Lung (tissue), 12 donors: ENCODE measurements around the gene MCM9. TPM values are rescaled to one million over a fixed set of nuclear protein-coding genes. Genes with fewer than 3 reads are reported as not detected.

ENCODE experiments used
- ATAC-seq: fragments of 200-7000 bp; cut with Tn5 transposase; one replicate; pipeline ENCODE4 v1.9.1; 2020; ENCODE audit warnings: moderate number of reproducible peaks; ENCODE audit not compliant: insufficient read depth, low FRiP score
- DNase-seq, 3 donors: peaks; one replicate each; pipeline ENCODE4 v3.0.0-alpha.2; 2013 to 2017
- H3K27ac ChIP-seq, 2 donors: one replicate each; pipeline ENCODE4 v1.5.1; 2013; ENCODE audit warnings: mild to moderate bottlenecking in 2 of 2, moderate library complexity in 2 of 2, control low read depth in 1 of 2, inconsistent platforms in 1 of 2, low read depth in 1 of 2, low read length in 1 of 2
- H3K27me3 ChIP-seq, 3 donors: one replicate each; pipeline ENCODE4 v1.5.1; 2013; ENCODE audit warnings: low read length in 2 of 3; ENCODE audit not compliant: control insufficient read depth in 3 of 3, insufficient read depth in 3 of 3
- H3K36me3 ChIP-seq, 4 donors: one replicate each; pipeline ENCODE4 v1.5.1; 2013; ENCODE audit warnings: low read length in 4 of 4, mild to moderate bottlenecking in 1 of 4, moderate library complexity in 1 of 4; ENCODE audit not compliant: control insufficient read depth in 4 of 4, insufficient read depth in 4 of 4
- H3K4me1 ChIP-seq, 5 donors: one replicate each; pipeline ENCODE4 v1.5.1; 2013; ENCODE audit warnings: low read length in 5 of 5, mild to moderate bottlenecking in 2 of 5, moderate library complexity in 1 of 5; ENCODE audit not compliant: control insufficient read depth in 5 of 5, insufficient read depth in 5 of 5
- H3K4me3 ChIP-seq: one replicate; pipeline ENCODE4 v1.5.1; 2013; ENCODE audit warnings: mild to moderate bottlenecking, control low read depth, moderate library complexity
- H3K9ac ChIP-seq, 2 donors: one replicate each; pipeline ENCODE4 v1.5.1; 2013; ENCODE audit warnings: low read length in 2 of 2, control low read depth in 1 of 2; ENCODE audit not compliant: insufficient read depth in 1 of 2
- H3K9me3 ChIP-seq, 4 donors: one replicate each; pipeline ENCODE4 v1.5.1; 2013; ENCODE audit warnings: low read length in 3 of 4, mild to moderate bottlenecking in 1 of 4, moderate library complexity in 1 of 4; ENCODE audit not compliant: control insufficient read depth in 4 of 4, insufficient read depth in 3 of 4
- WGBS, 2 donors: extraction: QIAGEN DNeasy Blood & Tissue Kit; methylation state at CpG; one replicate each; pipeline ENCODE4 v1.1.7; 2013; 5-methylcytosine and 5-hydroxymethylcytosine counted together
- polyA plus RNA-seq, 2 donors: library from polyadenylated mRNA; stranded (reverse); fragments of 200-250 nt; gene quantifications; one replicate each; pipeline ENCODE4 v1.2.1, GENCODE V29; 2013
- total RNA-seq, 2 donors: library from RNA; depleted of rRNA in 1 of 2; stranded (reverse); fragments of >200 nt in 1 of 2; gene quantifications; one replicate each; pipeline ENCODE4 v1.2.1, GENCODE V29; 2014 to 2021
- TF ChIP-seq, protein P1 (sequence below): IDR thresholded peaks from 2 replicates; pipeline ENCODE4 v1.5.1; 2012; ENCODE audit warnings: mild to moderate bottlenecking; ENCODE audit errors: control extremely low read depth, extremely low read depth
- donor health status: control.
- donor health status: control.
- donor health status: Bipolar disorder and iron deficiency.
- donor health status: healthy.
- donor health status: DM: yes; HTN: yes; CAD: no.

Gene MCM9
- total and polyA plus RNA-seq, 4 donors, result 4.8 to 28.6 (median 12.0) TPM

DNA sequence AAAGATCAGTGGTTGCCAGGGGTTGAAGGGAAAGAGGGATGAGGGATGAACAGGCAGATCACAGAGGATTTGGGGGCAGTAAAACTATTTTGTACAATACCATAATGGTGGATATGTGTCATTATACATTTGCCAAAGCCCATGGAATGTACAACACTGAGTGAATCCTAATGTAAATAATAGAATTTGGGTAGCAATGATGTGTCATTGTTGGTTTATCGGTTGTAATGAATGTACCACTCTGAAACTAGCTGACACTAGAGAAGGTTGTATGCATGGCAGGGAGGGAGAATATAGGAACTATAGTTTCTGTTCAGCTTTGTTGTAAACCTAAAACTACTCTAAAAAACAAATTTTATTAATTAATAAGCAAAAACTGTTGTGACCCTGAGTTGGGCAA, 58.8 kb downstream of the MCM9 start:
- Histone ChIP-seq H3K9me3 (no peaks in the 10 kb centered on the region), H3K4me3 (no peak overlapping the region), H3K9ac (no peak overlapping the region), H3K27me3 (no peaks in the 10 kb centered on the region), H3K27ac (no peak overlapping the region), H3K4me1 (peaks cover 0 to 15% (median 0%) of the 10 kb centered on the region in 5 donors), H3K36me3 (no peaks in the 10 kb centered on the region)
- TF ChIP-seq, protein P1, sequence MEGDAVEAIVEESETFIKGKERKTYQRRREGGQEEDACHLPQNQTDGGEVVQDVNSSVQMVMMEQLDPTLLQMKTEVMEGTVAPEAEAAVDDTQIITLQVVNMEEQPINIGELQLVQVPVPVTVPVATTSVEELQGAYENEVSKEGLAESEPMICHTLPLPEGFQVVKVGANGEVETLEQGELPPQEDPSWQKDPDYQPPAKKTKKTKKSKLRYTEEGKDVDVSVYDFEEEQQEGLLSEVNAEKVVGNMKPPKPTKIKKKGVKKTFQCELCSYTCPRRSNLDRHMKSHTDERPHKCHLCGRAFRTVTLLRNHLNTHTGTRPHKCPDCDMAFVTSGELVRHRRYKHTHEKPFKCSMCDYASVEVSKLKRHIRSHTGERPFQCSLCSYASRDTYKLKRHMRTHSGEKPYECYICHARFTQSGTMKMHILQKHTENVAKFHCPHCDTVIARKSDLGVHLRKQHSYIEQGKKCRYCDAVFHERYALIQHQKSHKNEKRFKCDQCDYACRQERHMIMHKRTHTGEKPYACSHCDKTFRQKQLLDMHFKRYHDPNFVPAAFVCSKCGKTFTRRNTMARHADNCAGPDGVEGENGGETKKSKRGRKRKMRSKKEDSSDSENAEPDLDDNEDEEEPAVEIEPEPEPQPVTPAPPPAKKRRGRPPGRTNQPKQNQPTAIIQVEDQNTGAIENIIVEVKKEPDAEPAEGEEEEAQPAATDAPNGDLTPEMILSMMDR, result no peak
- 91 to 94% methylated on average over 1 of the region's 1 CpG for WGBS, 2 donors
- DNase-seq, result no peak
- ATAC-seq, result no peak

DNA sequence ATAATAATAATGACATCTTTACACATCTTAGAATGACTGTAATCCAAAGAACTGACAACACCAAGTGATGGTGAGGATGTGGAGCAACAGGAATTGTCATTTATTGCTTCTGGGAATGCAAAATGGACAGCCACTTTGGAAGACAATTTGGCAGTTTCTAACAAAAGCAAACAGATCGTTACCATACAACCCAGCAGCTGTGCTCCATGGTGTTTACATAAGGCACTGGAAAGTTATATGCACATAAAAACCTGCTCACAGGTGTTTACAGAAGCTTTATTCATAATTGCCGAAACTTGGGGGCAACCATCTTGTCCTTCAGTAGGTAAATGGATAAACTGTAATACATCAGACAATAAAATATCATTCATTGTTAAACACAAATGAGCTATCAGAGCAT, 59.3 kb downstream of the MCM9 start:
- no peaks in the 10 kb centered on the region for H3K27me3 ChIP-seq
- no peaks in the 10 kb centered on the region for H3K36me3 ChIP-seq
- WGBS, 2 donors, result 69 to 79% methylated on average over 2 of the region's 2 CpGs
- ATAC-seq (no peak), DNase-seq (no peak)
- H3K4me1 ChIP-seq, result peaks cover 0 to 15% (median 0%) of the 10 kb centered on the region in 5 donors
- H3K4me3 ChIP-seq, result no peak overlapping the region
- no peak overlapping the region for H3K9ac ChIP-seq
- H3K27ac ChIP-seq, result no peak overlapping the region
- H3K9me3 ChIP-seq, result no peaks in the 10 kb centered on the region
- TF ChIP-seq, protein P1, result no peak

DNA sequence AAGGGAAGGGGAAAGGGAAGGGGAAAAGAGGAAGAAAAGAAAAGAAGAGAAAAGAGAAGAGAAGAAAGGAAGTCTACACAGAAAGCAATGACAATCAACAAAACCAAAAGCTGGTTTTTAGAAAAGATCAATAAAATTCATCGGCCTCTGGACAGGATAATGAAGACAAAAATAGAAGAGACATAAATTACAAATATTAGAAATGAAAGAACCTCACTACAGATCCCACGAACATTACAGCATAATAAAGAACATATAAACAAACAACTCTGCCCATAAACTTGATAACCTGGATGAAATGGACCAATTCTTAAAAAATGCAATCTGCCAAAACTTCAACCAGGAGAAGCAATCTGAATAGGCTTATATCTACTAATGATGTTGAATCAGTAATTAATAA, 61.7 kb downstream of the MCM9 start:
- H3K9ac ChIP-seq, result no peak overlapping the region
- no peak overlapping the region for H3K4me3 ChIP-seq
- no peak overlapping the region for H3K27ac ChIP-seq
- TF ChIP-seq, protein P1, result no peak
- 86 to 89% methylated on average over 2 of the region's 2 CpGs for WGBS, 2 donors
- H3K27me3 ChIP-seq, result no peaks in the 10 kb centered on the region
- no peak for ATAC-seq
- H3K36me3 ChIP-seq, result no peaks in the 10 kb centered on the region
- H3K4me1 ChIP-seq, result peaks cover 0 to 15% (median 0%) of the 10 kb centered on the region in 5 donors
- no peak for DNase-seq
- no peaks in the 10 kb centered on the region for H3K9me3 ChIP-seq

DNA sequence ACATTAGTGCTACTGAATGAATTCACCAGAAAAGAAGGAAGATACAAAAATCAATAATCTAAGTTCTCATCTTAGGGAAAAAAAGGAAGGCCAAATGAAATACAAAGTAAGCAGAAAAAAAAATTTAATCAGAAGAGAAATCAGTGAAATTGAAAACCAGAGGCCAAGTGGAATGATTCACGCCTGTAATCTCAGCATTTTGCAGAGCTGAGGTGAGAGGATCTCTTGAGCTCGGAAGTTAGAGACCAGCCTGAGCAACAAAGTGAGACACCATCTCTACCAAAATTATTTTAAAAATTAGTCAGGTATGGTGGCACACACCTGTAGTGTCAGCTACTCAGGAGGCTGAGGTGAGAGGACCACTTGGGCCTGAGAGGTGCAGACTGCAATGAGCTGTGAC, 62.2 kb downstream of the MCM9 start:
- Histone ChIP-seq H3K9ac (no peak overlapping the region), H3K36me3 (no peaks in the 10 kb centered on the region), H3K4me3 (no peak overlapping the region), H3K27ac (no peak overlapping the region), H3K9me3 (no peaks in the 10 kb centered on the region), H3K27me3 (no peaks in the 10 kb centered on the region), H3K4me1 (peaks cover 0 to 15% (median 0%) of the 10 kb centered on the region in 5 donors)
- TF ChIP-seq, protein P1, result no peak
- 93 to 98% methylated on average over 2 of the region's 2 CpGs for WGBS, 2 donors
- no peak for ATAC-seq
- no peak for DNase-seq
